Measurements from ENCODE around the gene HOXA11.
A peak's percentile ranks its signal among the peaks of the same experiment; 100 is the strongest.

Gene HOXA11

GRCh38 chr7:27179503-27180430 lies 5.3 kb downstream of the HOXA11 start:
- DNase-seq: peak; percentile 56 to 62

- no peak for DNase-seq
Measured at GRCh38 chr7:27179030-27179429, 6.0 kb downstream of the HOXA11 start.

GRCh38 chr7:27178366-27178765 lies 6.7 kb downstream of the HOXA11 start:
- DNase-seq: no peak

DNA sequence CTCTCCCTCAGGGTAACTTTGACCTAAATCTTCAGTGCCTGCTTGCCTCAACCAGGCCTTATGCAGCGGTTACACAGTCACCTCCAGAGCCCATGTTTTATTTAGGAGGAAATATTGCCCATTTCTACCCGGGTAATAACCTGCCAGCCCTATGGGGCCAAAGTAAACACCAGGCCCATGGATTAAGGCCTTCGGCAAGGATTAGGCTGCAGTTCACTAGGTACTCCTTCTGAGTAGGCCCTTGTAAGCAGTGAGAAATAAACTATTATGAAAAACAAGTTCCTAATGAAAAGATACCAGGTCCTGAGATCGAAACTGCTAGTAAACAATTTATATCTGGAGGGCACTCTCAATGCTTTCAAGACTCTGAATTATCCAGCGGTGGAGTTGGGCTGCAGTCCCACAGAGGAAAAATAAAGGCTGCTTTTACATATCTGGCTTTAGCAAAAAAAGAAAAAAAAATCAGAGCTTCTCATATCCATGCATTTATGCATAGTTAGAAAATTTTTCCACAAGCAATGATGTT lies 7.2 kb downstream of the HOXA11 start:
- no peak for DNase-seq

DNA sequence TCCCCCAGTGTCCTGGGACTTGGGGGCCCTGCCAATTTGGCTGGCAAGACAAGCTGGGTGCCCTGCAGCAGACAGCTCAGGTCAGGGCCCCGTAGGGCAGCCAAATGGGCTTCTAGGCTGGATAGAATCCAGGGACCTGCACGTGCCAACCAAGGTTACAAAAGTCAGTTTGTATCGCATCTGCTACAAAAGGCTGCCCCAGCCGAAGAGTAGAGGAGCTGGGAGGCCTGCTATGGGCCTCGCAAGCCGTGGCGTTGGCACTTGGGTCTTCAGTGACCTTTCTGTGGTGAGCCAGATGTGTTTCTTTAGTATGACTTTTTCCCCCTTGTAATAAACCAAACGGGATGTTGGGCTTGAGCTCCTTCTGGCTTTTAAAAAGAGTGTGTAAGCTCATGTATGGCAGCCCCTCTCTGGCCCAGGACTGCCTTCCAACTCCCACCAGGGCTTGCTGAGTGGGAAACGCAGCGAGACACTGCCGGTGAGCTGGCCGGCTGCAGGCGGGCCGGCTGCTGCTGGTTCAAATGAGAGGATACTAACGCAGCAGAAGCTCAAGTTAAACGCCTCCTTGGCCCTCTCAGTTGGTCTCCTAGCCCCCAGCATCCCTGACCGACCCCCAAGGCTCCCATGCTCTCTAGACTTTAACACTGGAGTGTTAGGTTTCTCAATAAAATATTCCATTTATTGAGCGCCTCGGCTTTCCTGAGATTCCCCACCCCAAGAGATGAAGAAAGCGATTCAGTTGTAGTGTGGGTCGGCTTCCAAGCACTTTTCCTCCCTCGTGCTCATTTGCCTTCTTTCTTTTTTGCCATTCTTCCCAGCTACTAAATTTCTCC lies 7.9 kb downstream of the HOXA11 start:
- no peak for DNase-seq

DNA sequence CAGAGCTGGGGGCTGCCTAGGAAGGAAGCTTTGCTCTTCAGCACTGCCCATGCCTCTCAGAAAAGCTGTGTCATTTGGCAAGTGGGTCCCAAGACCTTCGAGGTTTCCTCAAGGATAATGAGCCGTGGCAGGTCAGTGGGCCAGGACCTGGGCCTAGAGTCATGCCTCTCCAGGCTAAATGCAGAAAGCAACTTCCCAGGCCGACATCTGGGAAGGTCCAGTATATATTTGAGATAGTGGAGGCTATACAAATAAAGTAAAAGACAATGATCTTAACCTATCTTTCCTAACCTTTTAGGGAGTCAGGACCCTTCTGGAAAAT lies 8.5 kb downstream of the HOXA11 start:
- DNase-seq: no peak

- DNase-seq: no peak
Measured at GRCh38 chr7:27175626-27176523, 9.2 kb downstream of the HOXA11 start.

GRCh38 chr7:27174874-27175625 lies 10.0 kb downstream of the HOXA11 start:
- DNase-seq: no peak

- DNase-seq: no peak
Measured at GRCh38 chr7:27173956-27174873, 10.8 kb downstream of the HOXA11 start, which contains the start of gene HOXA10. Gene HOXA10 (minus strand): TSS chr7:27174320. CDS start chr7:27174306, 14 bp downstream.

GRCh38 chr7:27173511-27173955 lies 11.5 kb downstream of the HOXA11 start:
- peak in 1 of 2 donors; percentile 44 for DNase-seq

GRCh38 chr7:27172823-27173510 lies 12.1 kb downstream of the HOXA11 start:
- DNase-seq: no peak

GRCh38 chr7:27172315-27172774 lies 12.7 kb downstream of the HOXA11 start:
- no peak for DNase-seq

DNA sequence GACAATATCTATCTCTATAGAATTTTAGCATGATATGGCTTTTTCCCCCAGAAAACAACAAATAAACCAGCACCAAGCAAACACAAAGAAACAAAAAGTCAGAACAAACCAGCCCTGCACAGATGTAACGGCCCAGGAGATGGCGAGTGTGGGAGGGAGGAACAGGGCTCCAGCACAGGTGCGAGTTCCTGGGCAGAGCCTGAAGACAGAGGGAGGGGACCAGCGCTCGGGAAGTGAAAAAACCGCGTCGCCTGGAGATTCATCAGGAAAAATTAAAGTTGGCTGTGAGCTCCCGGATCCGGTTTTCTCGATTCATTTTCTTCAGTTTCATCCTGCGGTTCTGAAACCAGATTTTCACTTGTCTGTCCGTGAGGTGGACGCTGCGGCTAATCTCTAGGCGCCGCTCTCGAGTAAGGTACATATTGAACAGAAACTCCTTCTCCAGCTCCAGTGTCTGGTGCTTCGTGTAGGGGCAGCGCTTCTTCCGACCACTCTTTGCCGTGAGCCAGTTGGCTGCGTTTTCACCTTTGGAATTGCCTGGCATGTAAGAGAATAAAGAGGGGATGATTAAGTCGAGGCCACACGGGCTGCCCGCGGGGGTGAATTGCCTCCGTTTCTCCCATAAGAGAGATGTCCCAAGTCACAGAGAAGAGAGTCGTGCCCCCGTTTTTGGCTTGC lies 13.3 kb downstream of the HOXA11 start:
- DNase-seq: no peak

DNA sequence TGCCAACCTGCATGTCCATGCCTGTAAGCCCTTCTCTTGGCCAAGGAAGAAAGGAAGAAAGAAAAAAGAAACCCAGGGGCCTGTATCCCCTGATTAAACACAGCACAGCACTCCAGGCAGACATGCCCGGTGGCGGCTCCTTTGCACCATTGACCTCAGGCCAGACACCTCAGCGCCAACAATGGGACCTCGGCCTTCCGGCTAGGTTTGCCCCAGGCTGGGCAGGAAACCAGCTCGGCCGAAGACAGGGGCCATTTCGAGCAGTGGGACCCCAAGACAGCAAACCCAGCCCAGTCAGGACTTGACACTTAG lies 13.8 kb downstream of the HOXA11 start:
- DNase-seq: no peak

GRCh38 chr7:27170426-27171324 lies 14.4 kb downstream of the HOXA11 start:
- no peak for DNase-seq

DNA sequence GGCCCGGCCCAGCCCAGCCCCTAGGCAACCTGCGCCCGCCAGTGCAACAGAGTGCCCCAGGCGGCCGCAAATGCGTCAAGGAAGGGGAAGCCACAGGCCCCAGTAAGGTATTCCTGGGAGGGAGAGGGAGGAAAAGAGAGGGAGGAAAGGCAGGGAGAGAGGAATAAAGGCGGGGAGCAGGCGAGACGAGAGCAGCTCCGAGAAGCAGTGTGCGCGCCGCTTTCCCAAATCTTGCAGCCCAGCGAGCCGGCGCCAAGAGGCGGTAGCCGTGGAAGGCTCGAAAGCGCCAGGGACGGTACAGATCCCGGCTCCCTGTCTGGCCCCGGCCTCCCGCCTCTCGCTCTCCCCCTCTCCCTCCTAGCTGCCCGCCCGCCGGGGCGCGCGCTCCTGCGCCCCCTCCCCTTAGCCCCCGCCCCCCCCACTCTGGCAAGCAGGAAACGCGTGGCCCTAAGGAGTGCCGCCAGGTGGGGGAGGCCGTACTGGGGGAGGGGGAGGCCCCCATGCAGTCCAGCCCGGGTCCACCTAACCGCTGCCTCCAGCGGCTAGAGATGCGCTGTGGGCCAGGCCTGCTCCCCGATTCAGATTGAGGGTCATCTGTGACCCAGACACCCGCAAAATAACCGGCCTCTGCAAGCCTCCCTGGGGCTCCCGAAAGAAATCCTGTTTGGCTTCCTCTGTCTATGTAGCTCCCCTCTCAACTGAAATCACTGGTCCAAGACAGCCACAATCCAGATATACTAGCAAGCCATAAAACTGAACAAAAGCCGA lies 15.2 kb downstream of the HOXA11 start:
- DNase-seq: no peak

GRCh38 chr7:27168265-27168947 lies 16.6 kb downstream of the HOXA11 start:
- no peak for DNase-seq

Data from CD4-positive, alpha-beta T cell treated with Interleukin-1 beta for 1 hour (primary cell).